ENCODE results near the gene PTPRJ. TPM values are rescaled to one million over a fixed set of nuclear protein-coding genes. Genes with fewer than 3 reads are reported as not detected.

PTPRJ gene
- total and polyA plus RNA-seq, 9 of the 15 experiments (the other 6 are each of a cell fraction or from before 2014, with no cell fraction given) = 0.56 to 10.7 (median 4.8) TPM

GRCh38 chr11:48055292-48056132 is 75.2 kb downstream of the PTPRJ start (continued):
- TF ChIP-seq CHD7 (IDR thresholded peaks at IDR 0.05; ENCODE audit: low read depth, low read length) = no peak
- TF ChIP-seq ELF4 (CRISPR knock-in tag; IDR thresholded peaks at IDR 0.05) = no peak
- TF ChIP-seq ZNF77 (CRISPR knock-in tag; IDR thresholded peaks at IDR 0.05) = no peak
- TF ChIP-seq ZSCAN32 (CRISPR knock-in tag; IDR thresholded peaks at IDR 0.05) = no peak
- TF ChIP-seq ZNF740 (CRISPR knock-in tag; IDR thresholded peaks at IDR 0.05) = no peak
- no peak for TF ChIP-seq ZNF740 (tag; IDR thresholded peaks at IDR 0.05)
- no peak for TF ChIP-seq ZNF444 (CRISPR knock-in tag; IDR thresholded peaks at IDR 0.05)
- TF ChIP-seq ARID4B (CRISPR knock-in tag; IDR thresholded peaks at IDR 0.05) = no peak
- no peak for TF ChIP-seq ETS2 (tag; IDR thresholded peaks at IDR 0.05; ENCODE audit: borderline replicate concordance, poor library complexity, severe bottlenecking)
- no peak for TF ChIP-seq PCBP1 (IDR thresholded peaks at IDR 0.05; ENCODE audit: low read depth, low read length, poor library complexity, severe bottlenecking)

All from K562 (cell line).